HG03558 (cell line): ENCODE data around the gene ADAMTS20.

ENCODE experiments used
- ATAC-seq: cut with Tn5 transposase; IDR thresholded peaks from one replicate; pipeline ENCODE4 v1.9.1; 2021; ENCODE audit warnings: moderate number of reproducible peaks; ENCODE audit not compliant: unreplicated experiment; ENCODE audit errors: extremely low read depth

The ADAMTS20 gene

DNA sequence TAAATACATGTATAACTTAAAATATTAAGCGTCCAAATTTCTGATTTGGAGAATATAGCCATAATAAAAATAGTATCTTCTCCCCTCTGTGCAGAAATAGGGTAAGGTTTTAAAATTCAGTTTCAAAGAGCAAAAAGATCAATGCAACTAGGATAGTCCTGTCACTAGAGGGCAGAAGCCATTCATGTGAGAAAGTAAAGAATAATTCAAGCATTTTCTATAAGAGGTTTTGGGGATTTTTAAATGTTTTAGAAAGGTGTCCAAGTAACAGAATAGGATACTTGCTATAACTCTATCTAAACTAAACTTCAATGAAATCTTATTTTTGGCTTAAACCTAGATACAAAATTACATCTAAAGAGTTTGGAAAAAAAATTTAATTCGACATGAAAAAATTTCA is 50.3 kb downstream of the ADAMTS20 start:
- no peak for ATAC-seq

DNA sequence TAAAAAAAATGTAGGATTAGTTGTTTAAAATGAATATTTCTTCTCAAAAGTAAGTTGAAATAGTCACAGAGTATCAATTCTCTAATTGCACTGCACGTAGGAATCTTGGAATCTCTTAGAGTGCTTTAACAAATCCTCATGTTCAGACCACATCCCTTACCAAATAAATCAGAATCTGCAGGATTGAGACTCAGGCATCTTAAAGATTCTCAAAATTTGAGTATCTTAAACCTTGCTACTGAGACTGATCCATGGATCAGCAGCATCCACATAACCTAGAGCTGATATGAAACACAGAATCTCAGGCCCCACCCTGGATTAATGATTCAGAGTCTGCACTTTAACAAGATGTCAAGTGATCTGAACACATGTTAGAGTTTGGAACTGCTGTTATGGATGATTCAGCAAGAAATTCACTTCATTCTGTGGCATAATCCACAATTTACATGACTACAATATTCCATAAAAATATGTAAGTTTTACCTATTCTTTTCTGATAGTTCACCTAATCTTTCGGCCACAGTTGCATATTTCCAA is 58.7 kb downstream of the ADAMTS20 start:
- no peak for ATAC-seq

DNA sequence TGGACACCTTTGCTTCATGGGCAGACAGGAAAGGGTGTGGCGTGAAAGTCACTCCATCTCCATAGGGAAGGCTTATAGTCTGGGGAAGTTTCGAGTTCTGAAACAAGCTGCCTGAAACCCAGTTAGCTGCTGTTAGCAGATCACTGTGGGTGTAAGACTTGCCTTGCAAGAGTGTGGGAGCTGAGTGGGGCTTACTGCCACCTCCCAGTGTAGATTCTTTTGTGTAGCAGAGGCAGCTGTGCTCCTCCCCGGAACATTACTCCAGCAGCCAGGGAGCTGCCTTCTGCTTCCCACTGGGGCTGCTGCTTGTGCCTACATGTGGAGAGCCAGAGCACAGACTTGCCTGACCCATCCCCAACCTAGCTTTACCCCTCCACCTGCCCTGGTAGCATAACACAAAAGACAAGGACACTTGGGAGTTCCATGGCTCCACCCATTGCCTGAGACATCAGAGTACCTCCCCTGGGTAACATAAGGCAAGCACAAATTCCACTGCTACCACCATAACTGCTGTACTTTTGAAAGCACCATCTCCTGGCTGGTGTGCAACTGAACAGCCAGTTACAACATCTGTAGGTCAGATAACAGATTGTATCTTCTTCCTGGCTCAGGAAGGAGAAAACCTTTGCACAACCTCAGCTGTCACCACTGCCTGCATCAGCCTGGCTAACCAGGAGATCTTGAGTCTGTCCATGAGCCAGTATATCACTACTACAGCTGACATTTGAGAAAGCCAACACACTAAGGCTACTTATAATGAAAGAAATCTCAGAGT is 69.5 kb downstream of the ADAMTS20 start:
- ATAC-seq, result no peak

DNA sequence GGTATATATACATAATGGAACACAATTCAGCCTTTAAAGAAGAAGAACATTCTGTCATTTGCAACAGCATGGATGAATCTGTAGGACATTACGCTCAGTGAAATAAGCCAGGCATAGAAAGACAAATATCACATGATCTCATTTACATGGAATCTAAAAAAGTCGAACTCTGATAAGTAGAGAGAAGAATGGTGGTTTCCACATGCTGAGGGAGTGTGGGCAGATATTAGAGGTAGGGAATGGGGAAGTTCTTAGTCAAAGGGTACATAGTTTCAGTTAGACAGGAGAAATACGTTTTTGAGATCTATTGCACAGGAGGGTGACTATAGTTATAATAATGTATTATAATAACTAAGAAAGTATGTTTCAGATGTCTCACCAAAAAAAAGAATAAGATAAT is 71.4 kb downstream of the ADAMTS20 start:
- no peak for ATAC-seq

DNA sequence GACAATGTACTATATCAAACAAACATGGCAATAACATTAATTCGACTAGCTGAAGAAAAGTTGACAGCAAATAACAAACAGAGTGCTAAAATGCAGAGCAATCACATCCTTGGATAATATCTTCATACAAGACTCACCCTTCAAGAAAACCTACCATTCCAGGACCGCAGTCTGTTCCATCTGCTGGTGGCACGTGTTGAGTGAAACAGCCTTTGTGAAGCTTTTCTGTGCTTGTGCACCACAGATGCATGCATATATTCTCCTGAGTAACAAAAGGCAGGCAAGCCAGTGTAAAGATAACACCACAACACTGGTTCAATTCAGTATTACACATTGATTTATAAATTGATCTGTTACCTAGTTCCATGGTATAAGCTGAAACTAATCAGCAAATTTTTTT is 89.3 kb downstream of the ADAMTS20 start:
- no peak for ATAC-seq

DNA sequence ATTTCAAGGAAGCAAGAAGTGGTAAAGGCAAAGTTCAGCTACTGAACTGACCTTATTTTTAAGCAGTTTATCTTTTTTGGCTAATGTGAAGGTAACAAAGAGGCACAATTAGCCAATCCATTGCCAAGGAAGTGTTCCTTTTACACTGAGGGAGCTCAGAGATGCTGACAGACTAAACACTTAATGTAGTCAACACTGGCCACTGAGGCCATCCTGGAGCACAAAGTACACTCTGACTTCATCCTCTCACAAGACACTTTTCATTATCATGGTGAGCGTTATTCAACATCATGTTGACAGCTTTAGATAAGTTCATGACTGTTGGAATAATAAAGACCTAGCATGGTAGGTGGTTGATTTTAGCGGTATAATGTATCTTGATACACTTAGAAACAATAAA is 89.9 kb downstream of the ADAMTS20 start:
- ATAC-seq, result no peak

DNA sequence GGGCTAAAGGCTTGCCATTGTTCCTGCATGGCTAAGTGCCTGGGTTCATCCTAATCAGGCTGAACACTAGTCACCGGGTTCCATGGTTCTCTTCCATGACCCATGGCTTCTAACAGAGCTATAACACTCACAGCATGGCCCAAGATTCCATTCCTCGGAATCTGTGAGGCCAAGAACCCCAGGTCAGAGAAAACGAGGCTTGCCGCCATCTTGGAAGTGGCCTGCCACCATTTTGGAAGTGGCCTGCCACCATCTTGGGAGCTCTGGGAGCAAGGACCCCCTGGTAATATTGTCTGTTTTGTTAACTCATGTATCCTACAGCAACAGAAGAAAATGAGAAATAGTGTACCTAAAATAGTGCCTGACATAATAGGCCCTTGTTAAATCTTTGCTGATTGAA is 92.7 kb downstream of the ADAMTS20 start:
- no peak for ATAC-seq

DNA sequence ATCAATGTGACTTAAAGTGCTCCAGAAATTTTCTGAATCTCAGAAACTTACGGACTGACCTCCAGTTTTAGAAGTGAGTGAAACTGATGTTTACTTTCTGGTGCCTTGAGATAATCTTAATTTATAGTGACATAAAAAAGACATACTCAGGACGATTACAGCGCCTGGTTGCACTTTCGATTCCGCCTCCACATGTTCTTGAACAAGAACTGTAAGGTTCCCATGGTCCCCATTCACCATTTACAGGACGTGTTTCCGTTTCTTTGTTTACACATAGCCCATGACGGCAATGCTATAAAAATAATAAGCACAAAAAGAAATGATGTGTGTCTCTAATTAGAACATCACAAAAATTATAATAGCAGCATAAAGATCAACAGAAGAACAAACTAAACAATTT is 98.2 kb downstream of the ADAMTS20 start:
- ATAC-seq, result no peak

DNA sequence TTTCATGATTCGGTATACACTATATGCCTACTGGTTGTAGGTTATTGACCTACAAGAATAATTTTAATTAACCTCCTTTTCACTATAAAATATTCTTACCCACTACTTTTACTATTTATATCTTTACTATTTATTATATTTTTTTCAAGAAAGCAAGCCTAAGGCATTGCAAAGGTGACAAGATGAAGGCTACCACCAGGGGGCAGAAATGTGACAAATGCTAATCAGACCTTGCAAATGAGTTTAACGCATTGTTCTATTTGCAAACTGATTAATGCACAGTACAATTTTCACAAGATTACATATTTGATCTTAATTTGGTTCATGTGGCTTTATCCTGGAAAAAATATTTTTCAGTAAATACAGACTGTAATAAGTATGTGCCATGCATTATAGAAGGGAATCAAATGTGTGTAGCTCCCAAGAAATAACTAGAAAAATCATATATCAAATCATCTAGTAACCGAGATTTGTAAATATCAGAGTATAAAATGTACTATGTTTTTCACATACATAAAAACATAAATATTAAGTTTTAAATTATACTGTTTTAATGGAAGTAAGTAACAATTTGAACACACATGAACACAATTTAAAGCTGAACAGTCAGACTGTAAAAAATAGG is 107.0 kb downstream of the ADAMTS20 start:
- peak; percentile 52 for ATAC-seq

DNA sequence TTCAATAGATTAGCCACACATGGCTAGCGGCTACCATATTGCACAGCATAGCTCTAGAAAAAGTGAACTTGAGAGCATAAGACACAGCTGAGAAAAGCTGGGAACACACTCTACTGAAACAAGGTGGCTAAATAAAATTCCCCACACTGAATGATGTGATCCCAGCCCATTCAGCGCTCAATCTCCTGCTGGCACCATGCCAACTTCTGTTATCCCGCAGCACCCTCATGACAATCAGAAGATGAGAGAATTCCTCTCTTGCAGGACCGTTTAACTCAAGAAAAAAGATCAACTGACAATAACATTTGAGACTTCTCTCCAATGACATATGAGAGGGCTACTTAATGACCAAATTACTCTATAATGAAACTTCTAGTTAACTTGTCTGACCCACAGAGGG is 115.4 kb downstream of the ADAMTS20 start:
- no peak for ATAC-seq

DNA sequence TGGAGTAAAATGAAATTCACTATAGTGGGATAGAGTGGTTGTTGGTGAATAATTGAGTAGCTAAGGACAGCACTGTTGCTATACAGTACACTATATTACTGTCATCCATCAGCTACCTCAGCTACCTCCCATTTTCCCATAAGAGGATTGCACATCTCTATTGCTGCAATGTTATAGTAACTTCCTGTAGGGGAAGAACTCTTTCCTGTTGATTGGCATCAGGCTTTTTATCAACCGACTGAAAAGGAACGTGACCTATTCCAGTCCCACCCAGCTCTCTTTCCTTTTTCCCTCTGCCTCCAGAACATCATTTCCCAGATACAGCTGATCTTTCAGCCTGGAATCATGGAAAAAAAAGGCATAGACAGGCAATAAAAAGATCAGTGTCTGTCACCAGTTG is 117.4 kb downstream of the ADAMTS20 start:
- no peak for ATAC-seq

DNA sequence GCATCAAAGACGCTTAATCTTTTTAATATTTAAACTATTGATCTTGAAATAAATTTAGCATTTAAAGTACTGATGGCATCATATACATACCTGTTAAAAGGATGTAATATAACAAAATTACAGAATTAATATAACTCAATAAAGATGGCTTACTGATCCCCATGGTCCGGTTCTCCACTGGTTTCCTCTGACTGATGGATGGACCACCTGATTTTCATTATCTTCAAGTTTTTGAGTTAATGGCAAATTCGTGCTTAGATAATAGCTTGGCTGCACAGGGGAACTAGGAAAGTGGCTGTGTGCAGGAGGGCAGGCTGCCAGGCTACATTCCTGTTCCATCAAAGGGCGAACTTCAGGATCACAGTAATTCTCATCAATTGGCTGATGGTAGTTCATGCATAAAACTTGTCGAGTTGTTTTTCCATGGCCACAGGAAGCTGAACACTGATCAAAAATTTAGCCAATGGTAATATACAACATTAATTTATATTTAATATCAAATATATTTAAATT is 123.9 kb downstream of the ADAMTS20 start:
- ATAC-seq, result no peak

DNA sequence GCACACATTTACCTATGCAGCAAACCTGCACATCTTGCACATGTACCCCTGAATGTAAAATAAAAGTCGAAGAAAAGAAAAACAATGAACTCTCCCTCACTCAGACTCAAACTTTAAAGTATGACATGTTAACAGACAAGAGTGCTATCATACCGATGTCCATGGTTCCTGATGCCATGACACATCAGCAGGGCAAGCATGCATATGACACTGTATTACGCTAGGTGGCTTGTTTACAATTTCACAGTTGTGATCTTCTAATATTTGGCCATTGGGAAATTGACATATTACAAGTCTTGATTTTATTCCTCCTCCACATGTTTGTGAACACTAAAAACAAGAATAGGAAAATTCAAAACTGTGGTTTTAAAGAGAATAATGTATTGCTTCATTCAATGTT is 126.6 kb downstream of the ADAMTS20 start:
- no peak for ATAC-seq

DNA sequence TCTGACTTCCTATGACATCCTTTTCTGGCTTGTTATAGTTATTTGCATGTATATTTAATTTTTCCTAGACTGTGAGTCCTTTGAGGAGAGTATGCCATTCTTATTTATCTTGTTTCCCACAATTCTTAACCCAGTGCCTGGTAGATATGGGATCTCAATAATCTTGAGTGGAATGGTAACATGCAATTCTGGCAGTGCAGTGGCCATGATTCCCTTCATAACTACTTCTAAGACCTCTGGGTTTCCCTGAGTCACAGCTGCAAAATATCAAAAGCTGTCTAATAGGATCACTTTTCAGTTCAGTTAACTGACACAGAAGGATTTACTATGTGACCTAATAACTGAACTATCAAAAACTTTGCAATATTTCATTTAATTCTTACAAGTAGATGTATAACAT is 135.0 kb downstream of the ADAMTS20 start:
- no peak for ATAC-seq

DNA sequence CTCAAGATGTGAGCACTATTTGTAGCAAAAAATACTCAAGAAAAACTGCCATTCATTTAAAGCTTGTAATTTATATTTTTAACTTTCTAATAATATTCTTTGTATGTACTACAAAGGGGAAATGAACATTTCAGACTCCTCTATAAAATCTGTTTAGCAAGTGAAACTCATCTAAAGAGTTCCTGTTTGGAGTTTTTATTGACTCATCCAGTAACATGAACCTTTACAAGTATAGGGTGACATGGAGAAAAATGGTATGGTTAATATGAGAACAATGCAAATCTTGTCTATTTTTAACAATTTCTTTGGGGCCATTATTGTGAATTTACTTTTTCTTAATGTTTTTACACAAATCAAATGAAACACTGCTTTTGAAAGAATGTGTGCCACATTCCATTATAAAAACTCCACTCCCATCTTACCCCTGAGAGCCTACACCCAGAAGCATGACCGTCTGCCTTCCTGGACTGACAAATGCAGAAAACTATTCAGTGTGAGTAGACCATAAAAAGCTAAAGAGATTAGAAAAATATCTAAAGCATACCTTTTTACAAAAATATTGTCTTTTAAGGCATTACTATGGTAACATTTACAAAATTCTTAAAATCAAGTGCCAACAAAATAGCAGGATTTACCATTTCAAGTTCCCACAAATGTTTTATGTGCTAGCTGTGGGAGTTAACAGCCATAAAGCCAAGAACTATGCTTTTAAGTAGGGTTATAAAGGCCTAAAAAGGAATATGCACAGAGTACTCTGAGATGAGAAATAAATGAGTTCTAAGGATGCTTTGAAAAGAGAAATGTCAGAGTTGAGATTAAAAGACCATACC is 144.0 kb downstream of the ADAMTS20 start:
- ATAC-seq, result no peak

DNA sequence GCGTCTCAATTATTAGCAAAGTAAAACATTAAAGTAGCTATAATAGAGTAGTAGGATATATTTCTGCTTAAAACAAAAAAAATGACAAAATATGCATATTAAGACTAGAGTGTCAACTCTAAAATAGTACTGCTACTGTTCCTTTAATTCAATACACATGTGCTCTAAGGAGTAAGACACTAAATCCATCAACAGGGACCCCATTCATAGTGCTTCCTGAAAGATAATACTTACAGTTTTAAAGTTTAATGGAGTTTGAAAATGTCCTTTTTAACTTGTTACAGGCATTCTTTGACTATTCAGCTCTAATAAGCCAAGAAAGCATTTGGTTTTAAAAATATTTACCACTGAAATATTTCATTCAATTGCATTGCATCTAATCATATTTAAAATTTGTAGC is 145.2 kb downstream of the ADAMTS20 start:
- ATAC-seq, result no peak

DNA sequence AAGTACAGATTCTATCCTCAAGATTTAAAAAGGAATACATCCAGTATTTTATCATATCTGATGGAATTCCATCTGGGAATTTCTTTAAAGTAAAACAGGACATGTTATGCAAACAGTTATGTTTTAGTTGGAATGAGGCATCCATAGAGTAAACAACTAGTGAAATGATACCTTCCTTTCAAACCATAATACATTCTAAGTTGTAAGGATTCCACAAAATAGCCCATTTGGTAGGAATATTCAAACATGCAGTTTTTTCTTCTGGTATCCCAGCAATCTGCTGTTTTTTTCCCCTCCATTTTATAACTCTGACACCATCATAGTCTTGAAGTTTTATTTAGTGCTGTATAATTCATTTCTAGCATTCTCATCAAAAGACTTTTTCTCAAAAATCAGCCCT is 149.6 kb downstream of the ADAMTS20 start:
- ATAC-seq, result no peak

DNA sequence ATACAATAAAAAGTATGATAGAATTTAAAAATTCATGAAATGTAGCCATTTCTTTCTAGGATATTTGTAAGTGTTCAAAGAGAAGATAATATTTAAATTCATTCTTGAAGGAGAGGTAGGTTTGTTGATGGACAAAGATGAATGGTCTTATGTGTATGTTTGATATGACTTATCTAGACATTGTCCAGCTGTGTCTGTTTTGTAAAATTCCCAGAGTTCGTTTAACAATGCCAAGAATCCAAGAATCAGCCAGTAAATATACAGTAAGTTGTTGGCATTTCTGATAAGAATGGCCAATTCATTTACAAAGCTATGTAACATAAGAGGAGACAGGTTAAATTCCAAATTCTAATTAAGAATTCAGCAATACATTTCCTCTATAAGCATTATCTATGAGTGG is 150.9 kb downstream of the ADAMTS20 start:
- ATAC-seq, result no peak

DNA sequence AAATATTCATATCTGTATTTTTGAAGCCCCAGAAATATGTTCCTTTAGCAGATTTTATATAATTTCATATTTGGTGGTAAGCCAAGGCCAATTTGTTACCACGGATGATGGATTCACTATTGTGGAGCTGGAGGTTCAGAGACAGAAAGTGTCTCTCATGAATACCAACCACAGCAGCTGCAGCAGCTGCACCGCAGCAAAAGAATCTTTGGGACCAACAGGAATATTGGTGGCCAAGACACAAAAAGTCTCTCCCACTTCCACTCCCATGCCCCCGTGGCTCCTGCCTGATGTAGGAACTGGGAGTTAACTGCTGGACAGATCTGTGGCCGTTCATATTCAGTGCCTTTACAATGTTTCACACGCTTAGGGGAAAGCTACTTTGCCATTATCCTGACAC is 155.3 kb downstream of the ADAMTS20 start:
- ATAC-seq, result no peak

DNA sequence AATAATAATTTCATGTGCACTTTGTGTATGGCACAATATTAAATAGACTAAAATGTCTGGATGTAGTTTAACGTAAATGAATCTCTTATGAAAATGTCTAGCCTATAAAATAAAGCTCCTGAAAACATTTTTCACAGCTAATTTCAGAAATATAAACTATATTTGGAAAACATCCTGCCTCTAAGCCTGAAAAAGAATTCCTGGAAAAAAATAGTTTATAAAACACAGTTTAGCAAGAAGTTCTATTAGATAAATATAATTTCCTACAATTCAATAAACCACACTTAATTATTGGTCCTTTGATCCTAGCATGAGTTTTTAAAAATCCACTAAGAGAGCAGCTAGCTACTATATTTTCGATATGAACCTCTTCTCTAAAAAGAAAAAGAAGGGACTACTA is 159.9 kb downstream of the ADAMTS20 start:
- no peak for ATAC-seq

DNA sequence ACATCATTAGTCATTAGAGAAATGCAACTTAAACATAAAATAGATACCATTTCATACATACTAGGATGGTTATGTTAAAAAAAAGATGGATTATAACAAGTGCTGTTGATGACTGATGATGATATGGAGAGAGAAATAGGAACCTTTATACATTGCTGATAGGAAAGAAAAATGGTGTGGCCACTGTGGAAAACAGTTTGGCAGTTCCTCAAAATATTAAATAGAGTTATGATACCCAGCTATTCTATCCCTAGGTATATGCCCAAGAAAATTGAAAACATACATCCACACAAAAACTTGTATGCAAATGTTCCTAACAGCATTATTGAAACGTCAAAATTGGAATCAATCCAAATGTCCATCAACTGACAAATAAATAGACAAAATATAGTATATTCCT is 170.1 kb downstream of the ADAMTS20 start:
- ATAC-seq, result no peak
